Keratinocyte (primary cell): ENCODE measurements around the gene SLC41A3.

Source experiments
- CTCF ChIP-seq, 3 experiments: IDR thresholded peaks in 1 of 3; conservative IDR thresholded peaks in 1 of 3; optimal IDR thresholded peaks in 1 of 3; 2 replicates in 2 of 3; 3 replicates in 1 of 3; pipeline versions ENCODE3 to v1.5.1; 2011; ENCODE audit warnings: low read length in 3 of 3, mild to moderate bottlenecking in 3 of 3, moderate library complexity in 2 of 3, control low read depth in 1 of 3, inconsistent platforms in 1 of 3; ENCODE audit not compliant: insufficient read depth in 2 of 3; ENCODE audit errors: extremely low read depth in 1 of 3
- EZH2 ChIP-seq: IDR thresholded peaks from one replicate; pipeline ENCODE4 v1.6.1; 2012; ENCODE audit warnings: inconsistent platforms, mild to moderate bottlenecking, low read length, moderate library complexity

DNA sequence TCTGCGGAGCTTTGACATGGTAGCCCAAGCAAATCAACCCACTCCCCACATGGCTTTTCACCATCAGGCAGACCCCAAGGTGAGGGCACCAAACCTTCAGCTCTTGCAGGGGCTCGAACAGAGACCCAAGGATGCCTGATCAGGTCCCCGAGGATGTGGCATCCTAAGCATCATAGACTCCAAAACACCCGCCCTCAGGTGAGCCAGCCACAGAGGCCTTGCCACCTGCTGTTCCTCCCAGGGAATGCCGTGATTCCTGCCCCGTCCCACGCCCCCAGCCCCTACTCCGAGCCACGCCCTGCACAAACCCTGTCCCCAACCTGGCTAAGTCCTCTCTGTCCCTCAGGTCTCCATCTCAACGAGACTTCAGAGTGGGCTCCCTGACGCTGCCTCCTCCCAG lies 34.7 kb upstream of the SLC41A3 start:
- no peak for TF ChIP-seq CTCF (optimal IDR thresholded peaks at IDR 0.05 in 1 of 3, IDR thresholded peaks at IDR 0.05 in 1 of 3, conservative IDR thresholded peaks at IDR 0.05 in 1 of 3; ENCODE audit: extremely low read depth in 1 of 3, insufficient read depth in 2 of 3, low read length in 3 of 3)
- no peak for TF ChIP-seq EZH2
